OCI-LY3 (cell line): ENCODE results near the gene LST1.

Source experiments
- H2AFZ ChIP-seq: fragments of 200-600, 300-600 bp; shearing (Covaris generic); 2 replicates; pipeline ENCODE4 v1.6.0; 2014; ENCODE audit warnings: antibody characterized with exemption, low read depth, low read length
- H3K27ac ChIP-seq: fragments of 200-600, 300-600 bp; sonication (generic); 2 replicates; pipeline ENCODE4 v1.5.1; 2014; ENCODE audit warnings: mild to moderate bottlenecking, low read length, moderate library complexity, mixed read lengths
- H3K27me3 ChIP-seq: fragments of 200-600, 300-600 bp; sonication (generic); 2 replicates; pipeline ENCODE4 v1.6.1; 2014; ENCODE audit warnings: low read depth, low read length, mixed read lengths
- H3K36me3 ChIP-seq: fragments of 200-600, 300-600 bp; sonication (generic); replicated peaks from 2 replicates; pipeline ENCODE3; 2014; ENCODE audit warnings: low read depth, low read length, mixed read lengths
- H3K4me1 ChIP-seq: fragments of 300-600, 200-600 bp; sonication (generic); 2 replicates; pipeline ENCODE4 v1.6.1; 2014; ENCODE audit warnings: low read length, mixed read lengths
- H3K4me2 ChIP-seq: fragments of 200-600, 300-600 bp; sonication (generic); 2 replicates; pipeline ENCODE4 v1.6.1; 2014; ENCODE audit warnings: low read length, mixed read lengths
- H3K4me3 ChIP-seq: fragments of 300-600, 200-600 bp; sonication (generic); 2 replicates; pipeline ENCODE4 v1.5.1; 2014; ENCODE audit warnings: antibody characterized with exemption, mild to moderate bottlenecking, low read length, moderate library complexity
- H3K79me2 ChIP-seq: fragments of 300-600, 200-600 bp; shearing (Covaris generic); 2 replicates; pipeline ENCODE4 v1.6.1; 2014; ENCODE audit warnings: mild to moderate bottlenecking, low read length, mixed read lengths
- H3K9ac ChIP-seq: fragments of 300-600, 200-600 bp; shearing (Covaris generic); 2 replicates; pipeline ENCODE4 v1.6.0; 2014; ENCODE audit warnings: mild to moderate bottlenecking, low read length, moderate library complexity
- H3K9me3 ChIP-seq: fragments of 200-600, 300-600 bp; shearing (Covaris generic); 2 replicates; pipeline ENCODE4 v1.6.1; 2014; ENCODE audit warnings: low read length, mixed read lengths; ENCODE audit not compliant: insufficient read depth
- H4K20me1 ChIP-seq: fragments of 200-600, 300-600 bp; sonication (generic); 2 replicates; pipeline ENCODE4 v1.6.1; 2016; ENCODE audit warnings: low read length, mixed read lengths; ENCODE audit not compliant: insufficient read depth
- EZH2phosphoT487 ChIP-seq: fragments of 200-600 bp; shearing (Covaris generic); IDR thresholded peaks from 2 replicates; pipeline ENCODE4 v1.6.1; 2018; ENCODE audit warnings: antibody characterized with exemption, mixed run types, low read depth
- TF ChIP-seq, protein P1 (sequence below): fragments of 200-600, 300-600 bp; sonication (generic); IDR thresholded peaks from 2 replicates; pipeline ENCODE4 v1.5.1; 2014; ENCODE audit warnings: antibody characterized with exemption, low read length, low read depth

Gene LST1

DNA sequence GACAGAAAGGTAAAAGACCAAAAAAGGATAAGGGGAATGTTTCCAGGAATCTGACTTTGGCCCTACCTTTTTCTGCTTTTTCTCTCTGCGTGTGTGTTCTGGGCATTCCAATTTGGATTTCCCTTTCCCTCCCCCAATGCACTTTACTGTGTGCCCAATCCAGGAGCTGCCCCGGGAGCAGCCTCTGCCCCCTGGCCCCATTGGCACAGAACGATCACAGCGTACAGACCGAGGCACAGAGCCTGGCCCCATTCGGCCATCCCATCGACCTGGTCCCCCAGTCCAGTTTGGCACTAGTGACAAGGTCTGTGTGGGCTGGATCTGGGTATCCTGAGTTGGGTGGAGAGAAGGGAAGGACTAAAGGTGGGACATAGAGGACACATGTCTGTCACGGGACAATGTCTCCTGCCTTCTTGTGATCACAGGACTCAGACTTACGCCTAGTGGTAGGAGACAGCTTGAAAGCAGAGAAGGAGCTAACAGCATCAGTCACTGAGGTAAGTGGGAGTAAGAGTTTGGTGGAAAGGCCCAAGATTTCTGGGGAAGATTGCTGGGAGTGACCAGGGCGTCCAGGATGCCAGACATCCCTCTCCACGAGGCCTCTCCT is 49.0 kb downstream of the LST1 start:
- H3K36me3 ChIP-seq: peaks cover 31% of the 10 kb centered on the region
- H4K20me1 ChIP-seq: no peaks in the 10 kb centered on the region
- H3K9me3 ChIP-seq: no peaks in the 10 kb centered on the region
- no peak overlapping the region for H3K4me2 ChIP-seq
- H3K27ac ChIP-seq: no peak overlapping the region
- TF ChIP-seq, protein P1, sequence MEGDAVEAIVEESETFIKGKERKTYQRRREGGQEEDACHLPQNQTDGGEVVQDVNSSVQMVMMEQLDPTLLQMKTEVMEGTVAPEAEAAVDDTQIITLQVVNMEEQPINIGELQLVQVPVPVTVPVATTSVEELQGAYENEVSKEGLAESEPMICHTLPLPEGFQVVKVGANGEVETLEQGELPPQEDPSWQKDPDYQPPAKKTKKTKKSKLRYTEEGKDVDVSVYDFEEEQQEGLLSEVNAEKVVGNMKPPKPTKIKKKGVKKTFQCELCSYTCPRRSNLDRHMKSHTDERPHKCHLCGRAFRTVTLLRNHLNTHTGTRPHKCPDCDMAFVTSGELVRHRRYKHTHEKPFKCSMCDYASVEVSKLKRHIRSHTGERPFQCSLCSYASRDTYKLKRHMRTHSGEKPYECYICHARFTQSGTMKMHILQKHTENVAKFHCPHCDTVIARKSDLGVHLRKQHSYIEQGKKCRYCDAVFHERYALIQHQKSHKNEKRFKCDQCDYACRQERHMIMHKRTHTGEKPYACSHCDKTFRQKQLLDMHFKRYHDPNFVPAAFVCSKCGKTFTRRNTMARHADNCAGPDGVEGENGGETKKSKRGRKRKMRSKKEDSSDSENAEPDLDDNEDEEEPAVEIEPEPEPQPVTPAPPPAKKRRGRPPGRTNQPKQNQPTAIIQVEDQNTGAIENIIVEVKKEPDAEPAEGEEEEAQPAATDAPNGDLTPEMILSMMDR: no peak
- TF ChIP-seq EZH2phosphoT487: no peak
- H3K4me3 ChIP-seq: no peak overlapping the region
- no peaks in the 10 kb centered on the region for H3K4me1 ChIP-seq
- no peak overlapping the region for H2AFZ ChIP-seq
- no peaks in the 10 kb centered on the region for H3K79me2 ChIP-seq
- H3K27me3 ChIP-seq: no peaks in the 10 kb centered on the region
- H3K9ac ChIP-seq: no peak overlapping the region

DNA sequence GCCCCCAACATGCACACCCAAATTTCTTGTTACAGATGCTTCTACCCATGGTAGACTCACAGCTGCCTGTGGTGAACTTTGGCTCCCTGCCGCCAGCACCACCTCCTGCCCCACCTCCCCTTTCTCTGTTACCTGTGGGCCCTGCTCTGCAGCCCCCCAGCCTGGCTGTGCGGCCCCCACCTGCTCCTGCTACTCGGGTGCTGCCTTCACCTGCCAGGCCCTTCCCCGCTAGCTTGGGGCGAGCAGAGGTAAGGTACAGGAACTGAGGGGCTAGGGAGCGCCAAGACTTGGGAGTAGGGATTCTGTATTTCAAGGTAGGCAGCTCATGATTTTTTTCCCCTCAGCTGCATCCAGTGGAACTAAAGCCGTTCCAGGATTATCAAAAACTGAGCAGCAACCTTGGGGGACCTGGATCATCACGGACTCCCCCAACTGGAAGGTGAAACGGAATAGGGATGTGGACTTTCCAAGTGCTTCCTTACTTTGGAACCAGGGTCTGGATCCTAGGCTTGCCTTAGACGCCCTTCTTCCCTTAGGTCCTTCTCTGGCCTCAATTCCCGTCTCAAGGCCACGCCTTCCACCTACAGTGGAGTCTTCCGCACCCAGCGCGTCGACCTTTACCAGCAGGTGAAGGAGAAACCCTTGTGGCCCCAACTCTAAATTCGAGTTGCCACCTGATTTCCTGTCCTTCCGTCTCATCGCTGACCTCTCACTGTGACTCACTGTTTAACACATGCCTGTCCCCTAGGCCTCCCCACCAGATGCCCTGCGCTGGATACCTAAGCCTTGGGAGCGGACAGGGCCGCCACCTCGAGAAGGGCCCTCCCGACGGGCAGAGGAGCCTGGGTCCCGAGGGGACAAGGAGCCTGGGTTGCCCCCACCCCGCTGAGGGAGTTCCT is 50.9 kb downstream of the LST1 start:
- Histone ChIP-seq H3K9me3 (no peaks in the 10 kb centered on the region), H3K9ac (no peak overlapping the region), H4K20me1 (no peaks in the 10 kb centered on the region), H3K4me2 (no peak overlapping the region), H3K36me3 (peaks cover 25% of the 10 kb centered on the region), H3K4me3 (no peak overlapping the region), H2AFZ (no peak overlapping the region), H3K79me2 (no peaks in the 10 kb centered on the region), H3K4me1 (no peaks in the 10 kb centered on the region), H3K27ac (no peak overlapping the region), H3K27me3 (no peaks in the 10 kb centered on the region)
- no peak for TF ChIP-seq EZH2phosphoT487
- TF ChIP-seq, protein P1: no peak
